T-cell (primary cell): ENCODE measurements around the gene C19orf53. TPM values are rescaled to one million over a fixed set of nuclear protein-coding genes. Genes with fewer than 3 reads are reported as not detected.

Source experiments
- ATAC-seq, 4 experiments: fragments of 200-7000 bp in 3 of 4; fragments of 150-1000 bp in 1 of 4; cut with Tn5 transposase; replicated peaks in 1 of 4; 1 replicate in 3 of 4; 2 replicates in 1 of 4; pipeline ENCODE4 v1.10.0; 2021; ENCODE audit warnings: moderate library complexity in 3 of 4, mild to moderate bottlenecking in 2 of 4, moderate number of reproducible peaks in 1 of 4
- CTCF ChIA-PET, 2 donors: fragments of 300-600 bp; sonication (Branson Sonifier 250); formaldehyde crosslinking; loops; one replicate each; lab custom pipeline; 2022; ENCODE audit warnings: antibody characterized with exemption in 2 of 2; lab: Charles Lee
- POLR2A ChIA-PET, 2 donors: fragments of 300-600 bp; sonication (Branson Sonifier 250); formaldehyde crosslinking; loops; one replicate each; lab custom pipeline; 2022; ENCODE audit warnings: antibody characterized with exemption in 2 of 2; lab: Charles Lee
- DNase-seq, 35 experiments: peaks; one replicate each; pipeline versions ENCODE4 v3.0.0 to v3.0.0-alpha.2; 2013 to 2023
- H3K27ac ChIP-seq: one replicate; pipeline ENCODE4 v1.5.1; 2013; ENCODE audit warnings: low read length
- H3K27me3 ChIP-seq, 2 experiments: replicated peaks in 1 of 2; 1 replicate in 1 of 2; 2 replicates in 1 of 2; pipeline versions ENCODE4 v1.6.1 to v1.7.0; 2013; ENCODE audit warnings: low read length in 1 of 2, mixed read lengths in 1 of 2; ENCODE audit not compliant: control insufficient read depth in 2 of 2, insufficient read depth in 2 of 2; ENCODE audit errors: extremely low read depth in 1 of 2
- H3K36me3 ChIP-seq, 2 donors: 1 replicate in 1 of 2; 2 replicates in 1 of 2; pipeline versions ENCODE4 v1.6.1 to v1.7.0; 2013; ENCODE audit warnings: low read length in 1 of 2; ENCODE audit not compliant: control insufficient read depth in 2 of 2, insufficient read depth in 1 of 2; ENCODE audit errors: extremely low read depth in 1 of 2
- H3K4me1 ChIP-seq, 2 experiments: 1 replicate in 1 of 2; 2 replicates in 1 of 2; pipeline versions ENCODE4 v1.6.1 to v1.7.0; 2013; ENCODE audit warnings: low read length in 2 of 2, mixed read lengths in 1 of 2; ENCODE audit not compliant: insufficient read depth in 2 of 2, control insufficient read depth in 1 of 2; ENCODE audit errors: extremely low read depth in 1 of 2
- H3K4me3 ChIP-seq, 2 donors: 1 replicate in 1 of 2; 2 replicates in 1 of 2; pipeline versions ENCODE4 v1.5.1 to v1.7.0; 2013; ENCODE audit warnings: mild to moderate bottlenecking in 2 of 2, low read length in 1 of 2, moderate library complexity in 1 of 2; ENCODE audit not compliant: control insufficient read depth in 1 of 2; ENCODE audit errors: extremely low read depth in 1 of 2
- H3K9me3 ChIP-seq: 2 replicates; pipeline ENCODE4 v1.7.0; 2013
- H3K27ac Mint-ChIP-seq, 2 donors: one replicate each; pipeline ENCODE4 v1.8.0; 2020 to 2021; ENCODE audit warnings: mild to moderate bottlenecking in 2 of 2, mixed read lengths in 2 of 2
- H3K27me3 Mint-ChIP-seq, 2 donors: one replicate each; pipeline ENCODE4 v1.8.0; 2021 to 2022; ENCODE audit warnings: mixed read lengths in 2 of 2
- H3K36me3 Mint-ChIP-seq: one replicate; pipeline ENCODE4 v1.8.0; 2021; ENCODE audit warnings: mixed read lengths
- H3K4me1 Mint-ChIP-seq, 3 donors: one replicate each; pipeline ENCODE4 v1.8.0; 2020 to 2022; ENCODE audit warnings: mixed read lengths in 3 of 3, mild to moderate bottlenecking in 1 of 3
- H3K4me3 Mint-ChIP-seq, 3 donors: one replicate each; pipeline ENCODE4 v1.8.0; 2020 to 2022; ENCODE audit warnings: mild to moderate bottlenecking in 3 of 3, mixed read lengths in 3 of 3, moderate library complexity in 3 of 3
- H3K9me3 Mint-ChIP-seq, 3 donors: one replicate each; pipeline ENCODE4 v1.8.0; 2020 to 2022; ENCODE audit warnings: mixed read lengths in 3 of 3
- WGBS: methylation state at CpG from one replicate; pipeline ENCODE4 v1.1.5; 2013; ENCODE audit warnings: missing lambda C conversion rate; ENCODE audit not compliant: insufficient coverage; 5-methylcytosine and 5-hydroxymethylcytosine counted together
- total RNA-seq, 35 experiments: library from RNA in 6 of 35; stranded (reverse) in 6 of 35; fragments of 120-200 nt in 1 of 35; gene quantifications; one replicate each; pipeline versions ENCODE4 v1.2.1 to v1.2.4 and lab custom pipeline; 2013 to 2026

The C19orf53 gene
- total RNA-seq, 5 donors from 2014 or later (not counting 1 experiment from before 2014, with no cell fraction given) = 69.7 to 82.1 (median 76.8) TPM

GRCh38 chr19:13812544-13812943 lies 38.3 kb downstream of the C19orf53 start:
- Mint-ChIP-seq H3K36me3 (peaks cover 6% of the 10 kb centered on the region), H3K4me3 (no peak overlapping the region), H3K27me3 (no peaks in the 10 kb centered on the region), H3K9me3 (no peaks in the 10 kb centered on the region), H3K27ac (no peak overlapping the region), H3K4me1 (peaks cover 0 to 5% (median 4%) of the 10 kb centered on the region in 3 donors)
- peaks cover 0 to 9% of the 10 kb centered on the region in 2 experiments for H3K4me1 ChIP-seq
- DNase-seq (no peak), ATAC-seq (no peak)
- 97% methylated on average over 6 of the region's 11 CpGs for WGBS
- no peaks in the 10 kb centered on the region for H3K9me3 ChIP-seq
- CTCF ChIA-PET = interaction anchor here (0.6 to 0.7 kb wide), 2 partner anchors 11 to 53 kb away, joined by 3 read pairs; no protein-coding TSS in a partner anchor
- peaks cover 7 to 10% of the 10 kb centered on the region in 2 donors for H3K36me3 ChIP-seq
- H3K27me3 ChIP-seq = no peaks in the 10 kb centered on the region
- POLR2A ChIA-PET = interaction anchor here in 1 of 2 donors (0.7 kb wide), 1 partner anchor 57 kb away, joined by 3 read pairs; no protein-coding TSS in a partner anchor
- no peak overlapping the region for H3K27ac ChIP-seq
- H3K4me3 ChIP-seq = no peak overlapping the region

GRCh38 chr19:13813147-13813546 lies 38.9 kb downstream of the C19orf53 start:
- Histone ChIP-seq H3K36me3 (peaks cover 7 to 10% of the 10 kb centered on the region in 2 donors), H3K4me1 (peaks cover 0 to 12% of the 10 kb centered on the region in 2 experiments), H3K9me3 (no peaks in the 10 kb centered on the region), H3K4me3 (no peak overlapping the region), H3K27me3 (no peaks in the 10 kb centered on the region), H3K27ac (no peak overlapping the region)
- Mint-ChIP-seq H3K4me3 (no peak overlapping the region), H3K9me3 (no peaks in the 10 kb centered on the region), H3K36me3 (peaks cover 7% of the 10 kb centered on the region), H3K4me1 (peaks cover 0 to 7% (median 5%) of the 10 kb centered on the region in 3 donors), H3K27me3 (no peaks in the 10 kb centered on the region), H3K27ac (no peak overlapping the region)
- ChIA-PET POLR2A (no interaction called here), CTCF (no interaction called here)
- DNase-seq = no peak
- 71% methylated on average over 1 of the region's 2 CpGs for WGBS
- ATAC-seq = no peak

GRCh38 chr19:13814550-13814949 lies 40.3 kb downstream of the C19orf53 start:
- Mint-ChIP-seq H3K27me3 (no peaks in the 10 kb centered on the region), H3K27ac (no peak overlapping the region), H3K36me3 (peaks cover 10% of the 10 kb centered on the region), H3K4me3 (no peak overlapping the region), H3K4me1 (peaks cover 0 to 8% (median 5%) of the 10 kb centered on the region in 3 donors), H3K9me3 (no peaks in the 10 kb centered on the region)
- DNase-seq (no peak), ATAC-seq (no peak)
- CTCF ChIA-PET = interaction anchor here in 1 of 2 donors (0.6 kb wide), 1 partner anchor 498 kb away, joined by 4 read pairs; no protein-coding TSS in a partner anchor
- no peak overlapping the region for H3K4me3 ChIP-seq
- 89% methylated on average over 21 of the region's 21 CpGs for WGBS
- no peaks in the 10 kb centered on the region for H3K27me3 ChIP-seq
- POLR2A ChIA-PET = no interaction called here
- peaks cover 5 to 9% of the 10 kb centered on the region in 2 donors for H3K36me3 ChIP-seq
- H3K4me1 ChIP-seq = peaks cover 0 to 12% of the 10 kb centered on the region in 2 experiments
- H3K9me3 ChIP-seq = no peaks in the 10 kb centered on the region
- H3K27ac ChIP-seq = no peak overlapping the region

GRCh38 chr19:13817018-13817614 lies 42.9 kb downstream of the C19orf53 start:
- ChIA-PET POLR2A (no interaction called here), CTCF (no interaction called here)
- 59% methylated on average over 2 of the region's 11 CpGs for WGBS
- Histone ChIP-seq H3K27me3 (no peaks in the 10 kb centered on the region), H3K4me3 (no peak overlapping the region), H3K27ac (no peak overlapping the region), H3K9me3 (no peaks in the 10 kb centered on the region), H3K36me3 (peaks cover 4 to 5% of the 10 kb centered on the region in 2 donors), H3K4me1 (peaks cover 0 to 12% of the 10 kb centered on the region in 2 experiments)
- DNase-seq (no peak), ATAC-seq (peak; percentile 19 to 36 (median 30))
- Mint-ChIP-seq H3K36me3 (peaks cover 14% of the 10 kb centered on the region), H3K27ac (no peak overlapping the region), H3K4me3 (peak overlapping the region in 2 of 3 donors; percentile 46 to 57), H3K4me1 (peaks cover 0 to 8% (median 5%) of the 10 kb centered on the region in 3 donors), H3K27me3 (no peaks in the 10 kb centered on the region), H3K9me3 (no peaks in the 10 kb centered on the region)

- Mint-ChIP-seq H3K27ac (peak overlapping the region in 1 of 2 donors; percentile 64), H3K4me3 (peak overlapping the region in 2 of 3 donors; percentile 46 to 57), H3K9me3 (no peaks in the 10 kb centered on the region), H3K4me1 (peaks cover 0 to 8% (median 5%) of the 10 kb centered on the region in 3 donors), H3K27me3 (no peaks in the 10 kb centered on the region), H3K36me3 (peaks cover 14% of the 10 kb centered on the region)
- Histone ChIP-seq H3K27me3 (no peaks in the 10 kb centered on the region), H3K36me3 (peaks cover 4% of the 10 kb centered on the region in 2 donors), H3K4me1 (peaks cover 0 to 12% of the 10 kb centered on the region in 2 experiments), H3K4me3 (no peak overlapping the region), H3K9me3 (no peaks in the 10 kb centered on the region), H3K27ac (no peak overlapping the region)
- CTCF ChIA-PET = no interaction called here
- 94% methylated on average over 28 of the region's 35 CpGs for WGBS
- POLR2A ChIA-PET = no interaction called here
- DNase-seq (peak in 8 of 35 experiments; percentile 34 to 69 (median 48)), ATAC-seq (peak; percentile 69 to 84 (median 74))
These were observed 43.5 kb downstream of the C19orf53 start for GRCh38 chr19:13817615-13818371.

GRCh38 chr19:13819238-13819637 lies 45.0 kb downstream of the C19orf53 start:
- ChIA-PET CTCF (no interaction called here), POLR2A (no interaction called here)
- H3K27ac ChIP-seq = no peak overlapping the region
- no peaks in the 10 kb centered on the region for H3K9me3 Mint-ChIP-seq
- H3K4me1 ChIP-seq = peaks cover 0 to 12% of the 10 kb centered on the region in 2 experiments
- no peaks in the 10 kb centered on the region for H3K27me3 ChIP-seq
- WGBS = 83% methylated on average over 1 of the region's 11 CpGs
- no peaks in the 10 kb centered on the region for H3K27me3 Mint-ChIP-seq
- peaks cover 0 to 8% (median 5%) of the 10 kb centered on the region in 3 donors for H3K4me1 Mint-ChIP-seq
- peaks cover 0 to 12% of the 10 kb centered on the region in 2 donors for H3K36me3 ChIP-seq
- H3K4me3 Mint-ChIP-seq = no peak overlapping the region
- H3K4me3 ChIP-seq = no peak overlapping the region
- H3K9me3 ChIP-seq = no peaks in the 10 kb centered on the region
- no peak overlapping the region for H3K27ac Mint-ChIP-seq
- DNase-seq (no peak), ATAC-seq (no peak)
- peaks cover 15% of the 10 kb centered on the region for H3K36me3 Mint-ChIP-seq
